Breast epithelium (tissue), 4 donors: ENCODE data around the gene RASSF10. TPM values are rescaled to one million over a fixed set of nuclear protein-coding genes. Genes with fewer than 3 reads are reported as not detected.

Source experiments
- DNase-seq, 2 donors: peaks; one replicate each; pipeline ENCODE4 v3.0.0-alpha.2; 2019; ENCODE audit warnings: low spot score in 2 of 2
- H3K27ac ChIP-seq, 2 donors: fragments of 200-600 bp; sonication (generic) in 1 of 2; one replicate each; pipeline ENCODE4 v1.5.1; 2016 to 2019; ENCODE audit warnings: mild to moderate bottlenecking in 1 of 2
- H3K27me3 ChIP-seq, 2 donors: fragments of 200-600 bp; sonication (generic) in 1 of 2; one replicate each; pipeline versions ENCODE4 v1.5.1 to v1.6.0; 2017 to 2019; ENCODE audit warnings: control low read depth in 1 of 2, mild to moderate bottlenecking in 1 of 2
- H3K36me3 ChIP-seq: fragments of 200-600 bp; one replicate; pipeline ENCODE4 v1.5.1; 2019
- H3K4me1 ChIP-seq, 2 donors: fragments of 200-600 bp; sonication (generic); one replicate each; pipeline ENCODE4 v1.5.1; 2016 to 2019; ENCODE audit warnings: control low read depth in 1 of 2
- H3K4me3 ChIP-seq, 3 donors: fragments of 200-600 bp; sonication (generic); 1 replicate in 2 of 3; 2 replicates in 1 of 3; pipeline ENCODE4 v1.5.1; 2016 to 2019; ENCODE audit warnings: mild to moderate bottlenecking in 3 of 3, moderate library complexity in 2 of 3
- H3K9me3 ChIP-seq, 2 donors: fragments of 200-600 bp; sonication (generic) in 1 of 2; one replicate each; pipeline ENCODE4 v1.5.1; 2016 to 2019; ENCODE audit warnings: control low read depth in 1 of 2
- POLR2A ChIP-seq: fragments of 450-650 bp; IDR thresholded peaks from one replicate; pipeline ENCODE4 v1.6.1; 2016; ENCODE audit warnings: antibody characterized with exemption, mild to moderate bottlenecking, moderate library complexity
- POLR2AphosphoS5 ChIP-seq, 3 donors: sonication (generic); formaldehyde crosslinking; IDR thresholded peaks; one replicate each; pipeline ENCODE4 v1.6.1; 2017; ENCODE audit warnings: antibody characterized with exemption in 3 of 3
- intact Hi-C: fragments of 100-400 bp; cut with DNase I; formaldehyde crosslinking; loops from one replicate; pipeline ENCODE4 v1.15.1; 2023; ENCODE audit warnings: low total_unique reads
- total RNA-seq, 3 donors: library from RNA; depleted of rRNA; stranded (reverse); fragments of >200 nt; gene quantifications; one replicate each; pipeline ENCODE4 v1.1.0, GENCODE V29; 2016
- TF ChIP-seq, protein P1 (sequence below), 3 donors: fragments of 450-650 bp; IDR thresholded peaks; one replicate each; pipeline ENCODE4 v1.5.1; 2016 to 2017; ENCODE audit warnings: antibody characterized with exemption in 3 of 3, mild to moderate bottlenecking in 3 of 3, moderate library complexity in 3 of 3

RASSF10 gene
- total RNA-seq, 3 donors from 2014 or later: 0.16 to 9.7 (median 3.9) TPM

DNA sequence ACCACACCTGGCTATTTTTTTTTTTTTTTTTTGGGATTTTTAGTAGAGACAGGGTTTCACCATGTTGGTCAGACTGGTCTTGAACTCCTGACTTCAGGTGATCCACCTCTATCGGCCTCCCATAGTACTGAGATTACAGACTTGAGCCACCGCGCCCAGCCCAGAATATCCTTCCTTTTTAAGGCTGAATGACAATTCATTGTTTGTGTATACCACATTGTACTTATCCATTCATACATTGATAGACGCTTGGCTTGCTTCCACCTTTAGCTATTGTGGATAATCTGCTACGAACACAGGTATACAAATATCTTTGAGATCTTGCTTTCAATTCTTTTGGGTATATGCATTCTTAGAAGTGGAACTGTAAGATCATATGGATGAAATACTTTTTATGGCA, 10.8 kb upstream of the RASSF10 start:
- H3K36me3 ChIP-seq: no peaks in the 10 kb centered on the region
- no peaks in the 10 kb centered on the region for H3K4me1 ChIP-seq
- H3K4me3 ChIP-seq: no peak overlapping the region
- TF ChIP-seq POLR2AphosphoS5 (IDR thresholded peaks at IDR 0.05) (no peak), POLR2A (no peak)
- TF ChIP-seq, protein P1, sequence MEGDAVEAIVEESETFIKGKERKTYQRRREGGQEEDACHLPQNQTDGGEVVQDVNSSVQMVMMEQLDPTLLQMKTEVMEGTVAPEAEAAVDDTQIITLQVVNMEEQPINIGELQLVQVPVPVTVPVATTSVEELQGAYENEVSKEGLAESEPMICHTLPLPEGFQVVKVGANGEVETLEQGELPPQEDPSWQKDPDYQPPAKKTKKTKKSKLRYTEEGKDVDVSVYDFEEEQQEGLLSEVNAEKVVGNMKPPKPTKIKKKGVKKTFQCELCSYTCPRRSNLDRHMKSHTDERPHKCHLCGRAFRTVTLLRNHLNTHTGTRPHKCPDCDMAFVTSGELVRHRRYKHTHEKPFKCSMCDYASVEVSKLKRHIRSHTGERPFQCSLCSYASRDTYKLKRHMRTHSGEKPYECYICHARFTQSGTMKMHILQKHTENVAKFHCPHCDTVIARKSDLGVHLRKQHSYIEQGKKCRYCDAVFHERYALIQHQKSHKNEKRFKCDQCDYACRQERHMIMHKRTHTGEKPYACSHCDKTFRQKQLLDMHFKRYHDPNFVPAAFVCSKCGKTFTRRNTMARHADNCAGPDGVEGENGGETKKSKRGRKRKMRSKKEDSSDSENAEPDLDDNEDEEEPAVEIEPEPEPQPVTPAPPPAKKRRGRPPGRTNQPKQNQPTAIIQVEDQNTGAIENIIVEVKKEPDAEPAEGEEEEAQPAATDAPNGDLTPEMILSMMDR (IDR thresholded peaks at IDR 0.05): no peak
- intact Hi-C loops: no loop called here
- no peak for DNase-seq
- H3K27ac ChIP-seq: no peak overlapping the region
- H3K9me3 ChIP-seq: no peaks in the 10 kb centered on the region
- H3K27me3 ChIP-seq: no peaks in the 10 kb centered on the region

DNA sequence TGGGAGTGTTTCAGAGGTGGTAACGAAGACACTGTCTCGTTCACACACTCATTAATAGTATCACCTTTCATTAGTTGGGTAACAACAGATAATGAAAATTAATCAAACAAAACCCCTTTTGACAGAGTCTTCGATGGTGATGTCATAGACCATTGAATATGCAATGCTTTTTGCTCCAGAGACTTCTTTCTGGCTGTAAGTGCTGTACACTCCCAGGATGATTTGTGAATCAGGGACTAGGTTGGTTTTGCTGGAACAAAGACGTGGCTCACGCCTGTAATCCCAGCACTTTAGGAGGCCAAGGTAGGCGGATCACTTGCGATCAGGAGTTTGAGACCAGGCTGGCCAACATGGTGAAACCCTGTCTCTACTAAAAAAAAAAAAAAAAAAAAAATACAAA, 9.5 kb upstream of the RASSF10 start:
- intact Hi-C loops: no loop called here
- no peak for TF ChIP-seq POLR2AphosphoS5 (IDR thresholded peaks at IDR 0.05)
- no peak for TF ChIP-seq POLR2A
- TF ChIP-seq, protein P1 (IDR thresholded peaks at IDR 0.05): no peak
- H3K4me1 ChIP-seq: no peaks in the 10 kb centered on the region
- no peaks in the 10 kb centered on the region for H3K36me3 ChIP-seq
- H3K4me3 ChIP-seq: no peak overlapping the region
- no peaks in the 10 kb centered on the region for H3K27me3 ChIP-seq
- no peak for DNase-seq
- H3K27ac ChIP-seq: no peak overlapping the region
- no peaks in the 10 kb centered on the region for H3K9me3 ChIP-seq

DNA sequence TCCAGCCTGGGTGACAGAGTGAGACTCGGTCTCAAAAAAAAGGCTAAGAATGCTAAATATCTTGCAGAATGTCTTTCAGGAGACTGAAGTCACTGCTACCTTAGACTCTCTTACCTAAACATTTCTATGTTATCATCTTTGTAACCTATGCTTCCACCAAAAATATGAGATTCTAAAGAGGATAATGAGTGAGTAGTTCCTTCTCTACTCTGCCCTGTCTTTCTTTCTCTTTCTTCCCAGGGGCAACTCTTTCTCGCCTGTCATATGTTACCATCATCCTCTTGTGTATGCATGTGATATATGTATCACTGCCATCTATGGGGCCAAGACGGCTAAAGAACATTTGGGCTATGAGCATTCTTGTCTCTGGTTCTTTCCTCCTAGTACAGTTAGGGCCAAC, 9.0 kb upstream of the RASSF10 start:
- no peak overlapping the region for H3K4me3 ChIP-seq
- no peaks in the 10 kb centered on the region for H3K9me3 ChIP-seq

DNA sequence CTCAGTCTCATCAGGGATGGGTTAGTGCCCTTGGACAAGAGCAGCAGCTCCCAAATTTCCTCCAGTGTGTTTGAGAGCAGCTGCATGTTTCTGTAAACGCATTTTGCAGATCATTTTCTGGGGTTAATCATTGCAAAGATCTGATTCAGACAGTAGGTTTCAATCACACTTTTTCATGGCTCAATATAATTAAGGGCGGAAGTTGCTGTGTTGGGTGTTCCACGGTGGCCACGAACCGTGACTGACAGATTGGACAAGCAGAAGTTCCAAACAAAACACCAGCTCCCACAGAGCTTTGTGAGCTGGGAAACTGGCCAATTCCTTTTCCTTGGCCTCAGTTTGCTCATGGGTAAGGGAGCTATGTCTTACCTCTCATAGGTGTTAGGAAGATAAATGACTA, 8.4 kb upstream of the RASSF10 start:
- H3K4me3 ChIP-seq: no peak overlapping the region
- no peaks in the 10 kb centered on the region for H3K4me1 ChIP-seq
- no peak overlapping the region for H3K27ac ChIP-seq
- H3K27me3 ChIP-seq: no peaks in the 10 kb centered on the region
- no peak for TF ChIP-seq POLR2AphosphoS5 (IDR thresholded peaks at IDR 0.05)
- TF ChIP-seq POLR2A: no peak
- TF ChIP-seq, protein P1 (IDR thresholded peaks at IDR 0.05): no peak
- intact Hi-C loops: no loop called here
- DNase-seq: no peak
- H3K9me3 ChIP-seq: no peaks in the 10 kb centered on the region
- H3K36me3 ChIP-seq: no peaks in the 10 kb centered on the region

More for the DNA sequence above, 9.0 kb upstream of the RASSF10 start:
- intact Hi-C loops: no loop called here
- H3K4me1 ChIP-seq: no peaks in the 10 kb centered on the region
- H3K27me3 ChIP-seq: no peaks in the 10 kb centered on the region
- no peak overlapping the region for H3K27ac ChIP-seq
- TF ChIP-seq POLR2AphosphoS5 (IDR thresholded peaks at IDR 0.05): no peak
- TF ChIP-seq POLR2A: no peak
- TF ChIP-seq, protein P1 (IDR thresholded peaks at IDR 0.05): no peak
- DNase-seq: no peak
- no peaks in the 10 kb centered on the region for H3K36me3 ChIP-seq

DNA sequence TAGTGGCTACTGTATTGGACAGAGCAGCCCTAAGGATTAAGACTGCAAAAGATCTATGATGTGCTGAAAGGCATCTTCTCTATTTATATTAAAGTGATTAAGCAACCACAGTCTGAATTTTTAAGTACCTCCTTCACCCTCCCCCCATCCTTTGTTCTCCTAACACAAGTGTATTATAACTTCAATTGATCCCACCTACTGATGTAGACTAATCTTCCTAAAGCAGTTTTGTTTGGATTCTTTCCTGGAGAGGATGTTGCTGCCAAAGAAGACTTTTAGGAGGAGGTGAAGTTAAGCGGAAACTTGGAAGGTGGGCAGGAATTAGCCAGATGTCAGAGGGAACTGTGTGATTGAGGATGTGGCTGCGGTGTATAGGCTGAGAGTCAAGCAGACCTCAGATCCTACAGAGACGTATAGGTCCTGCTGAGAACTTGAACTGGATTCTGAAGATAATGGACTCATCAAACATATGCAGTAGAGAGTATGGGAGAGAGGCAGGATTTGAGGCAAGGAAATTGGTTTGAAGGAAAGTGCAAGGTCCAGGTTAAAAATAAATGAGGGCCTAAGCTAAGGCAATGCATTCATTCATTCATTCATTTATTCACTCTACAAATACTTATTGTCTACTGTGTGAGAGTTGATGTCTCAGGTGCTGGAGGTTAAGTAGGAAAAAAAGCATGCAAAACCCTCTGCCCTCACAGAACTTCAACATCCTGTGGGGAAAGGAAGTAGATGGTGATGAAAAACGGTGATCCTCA, 5.2 kb upstream of the RASSF10 start:
- Histone ChIP-seq H3K4me3 (no peak overlapping the region), H3K9me3 (no peaks in the 10 kb centered on the region), H3K36me3 (no peaks in the 10 kb centered on the region), H3K4me1 (no peaks in the 10 kb centered on the region), H3K27ac (no peak overlapping the region), H3K27me3 (no peaks in the 10 kb centered on the region)
- TF ChIP-seq, protein P1 (IDR thresholded peaks at IDR 0.05): no peak
- no peak for TF ChIP-seq POLR2A
- DNase-seq: no peak
- intact Hi-C loops: no loop called here
